GM12801 (cell line): ENCODE measurements around the gene HACD2.

Experiments
- CTCF ChIP-seq: IDR thresholded peaks from one replicate; pipeline ENCODE4 v1.5.1; 2011; ENCODE audit warnings: control low read depth; ENCODE audit not compliant: insufficient read length; ENCODE audit errors: extremely low read depth

HACD2 gene

GRCh38 chr3:123620343-123620742 lies 35.5 kb upstream of the HACD2 start:
- TF ChIP-seq CTCF, result no peak

- TF ChIP-seq CTCF, result no peak
Observed at GRCh38 chr3:123618768-123619484, 34.1 kb upstream of the HACD2 start.

- no peak for TF ChIP-seq CTCF
Observed at GRCh38 chr3:123618076-123618708, 33.3 kb upstream of the HACD2 start.

- no peak for TF ChIP-seq CTCF
Observed at GRCh38 chr3:123616593-123616992, 31.7 kb upstream of the HACD2 start.

GRCh38 chr3:123613543-123613942 lies 28.7 kb upstream of the HACD2 start:
- no peak for TF ChIP-seq CTCF

GRCh38 chr3:123611082-123611481 lies 26.2 kb upstream of the HACD2 start:
- no peak for TF ChIP-seq CTCF

GRCh38 chr3:123610331-123610730 lies 25.5 kb upstream of the HACD2 start:
- TF ChIP-seq CTCF, result no peak
